GM12878 (cell line): ENCODE measurements around the gene DCLRE1C. TPM values are rescaled to one million over a fixed set of nuclear protein-coding genes. Genes with fewer than 3 reads are reported as not detected.
A peak's percentile ranks its signal among the peaks of the same experiment; 100 is the strongest.

Experiments used
- BMI1 ChIP-seq: fragments of 450-650 bp; IDR thresholded peaks from 2 replicates; pipeline ENCODE4 v1.6.1; 2016; ENCODE audit warnings: mild to moderate bottlenecking, moderate library complexity, borderline replicate concordance
- EGR1 ChIP-seq, 2 experiments: IDR thresholded peaks; 1 replicate in 1 of 2; 2 replicates in 1 of 2; pipeline ENCODE4 v1.6.1; 2011 to 2012; ENCODE audit warnings: low read depth in 2 of 2, low read length in 2 of 2, borderline replicate concordance in 1 of 2, mild to moderate bottlenecking in 1 of 2, moderate library complexity in 1 of 2
- FOXM1 ChIP-seq: IDR thresholded peaks from 2 replicates; pipeline ENCODE4 v1.6.1; 2012; ENCODE audit warnings: low read depth, mild to moderate bottlenecking, inconsistent platforms, low read length, moderate library complexity
- HDAC2 ChIP-seq: fragments of 200-600 bp; sonication (generic); IDR thresholded peaks from 2 replicates; pipeline ENCODE4 v1.6.1; 2017
- HDAC6 ChIP-seq: fragments of 200-600 bp; sonication (generic); IDR thresholded peaks from one replicate; pipeline ENCODE4 v1.8.0; 2017; ENCODE audit warnings: antibody characterized with exemption; ENCODE audit not compliant: unreplicated experiment
- HDGF ChIP-seq: fragments of 450-650 bp; IDR thresholded peaks from 2 replicates; pipeline ENCODE4 v1.6.1; 2016; ENCODE audit warnings: antibody characterized with exemption
- IRF3 ChIP-seq: fragments of 450-650 bp; IDR thresholded peaks from 2 replicates; pipeline ENCODE4 v1.6.1; 2014; ENCODE audit warnings: mild to moderate bottlenecking
- MEF2B ChIP-seq: fragments of 450-650 bp; IDR thresholded peaks from 2 replicates; pipeline ENCODE4 v1.6.1; 2018; ENCODE audit warnings: mild to moderate bottlenecking, moderate library complexity; ENCODE audit not compliant: partially characterized antibody, poor library complexity, severe bottlenecking
- NR2C1 ChIP-seq: fragments of 450-650 bp; IDR thresholded peaks from 2 replicates; pipeline ENCODE4 v1.6.1; 2017; ENCODE audit warnings: antibody characterized with exemption, mild to moderate bottlenecking, moderate library complexity
- NR2F1 ChIP-seq: fragments of 450-650 bp; conservative IDR thresholded peaks from 2 replicates; pipeline ENCODE4 v1.6.1; 2017; ENCODE audit warnings: mild to moderate bottlenecking
- PML ChIP-seq: IDR thresholded peaks from 2 replicates; pipeline ENCODE4 v1.6.1; 2012; ENCODE audit warnings: low read length, inconsistent platforms
- POU2F2 ChIP-seq: IDR thresholded peaks from 3 replicates; pipeline ENCODE4 v1.6.1; 2011; ENCODE audit warnings: low read depth, mild to moderate bottlenecking, low read length, borderline replicate concordance
- RAD51 ChIP-seq: fragments of 450-650 bp; IDR thresholded peaks from 2 replicates; pipeline ENCODE4 v1.6.1; 2016; ENCODE audit warnings: moderate library complexity, mild to moderate bottlenecking, inconsistent platforms
- RBBP5 ChIP-seq: fragments of 200-600 bp; sonication (generic); conservative IDR thresholded peaks from 2 replicates; pipeline ENCODE4 v1.6.1; 2016
- REST ChIP-seq: IDR thresholded peaks from 2 replicates; pipeline ENCODE4 v1.6.1; 2012; ENCODE audit warnings: mild to moderate bottlenecking, low read depth, low read length
- RFX5 ChIP-seq: IDR thresholded peaks from 2 replicates; pipeline ENCODE4 v1.6.1; 2011; ENCODE audit warnings: low read depth, low read length, improper control_type of control experiment
- SKIL ChIP-seq: fragments of 450-650 bp; IDR thresholded peaks from 2 replicates; pipeline ENCODE4 v1.6.1; 2017; ENCODE audit warnings: mild to moderate bottlenecking, low read depth, inconsistent platforms; ENCODE audit not compliant: poor library complexity, severe bottlenecking
- SMARCA5 ChIP-seq: fragments of 450-650 bp; IDR thresholded peaks from 2 replicates; pipeline ENCODE4 v1.6.1; 2017; ENCODE audit warnings: mild to moderate bottlenecking
- SP1 ChIP-seq: IDR thresholded peaks from one replicate; pipeline ENCODE4 v1.6.1; 2011; ENCODE audit warnings: low read depth, low read length
- TAF1 ChIP-seq: IDR thresholded peaks from 2 replicates; pipeline ENCODE4 v1.6.1; 2011; ENCODE audit warnings: mild to moderate bottlenecking, low read depth, low read length, borderline replicate concordance
- YBX1 ChIP-seq: fragments of 450-650 bp; IDR thresholded peaks from 2 replicates; pipeline ENCODE4 v1.6.1; 2016; ENCODE audit warnings: antibody characterized with exemption
- ZNF217 ChIP-seq: fragments of 450-650 bp; IDR thresholded peaks from 2 replicates; pipeline ENCODE4 v1.6.1; 2017; ENCODE audit warnings: antibody characterized with exemption, mild to moderate bottlenecking
- ZNF274 ChIP-seq: IDR thresholded peaks from one replicate; pipeline ENCODE4 v1.8.0; 2011; ENCODE audit not compliant: insufficient read length, insufficient read depth
- polyA plus RNA-seq, 11 experiments: library from polyadenylated mRNA; depleted of rRNA in 4 of 11; unstranded in 6 of 11; stranded (reverse) in 5 of 11; fragments of >200 nt; fragmentation: Nextera tagmentation in 4 of 11; fragmentation: Illumina TruSeq in 1 of 11; extraction: Ambion mirVana in 4 of 11; extraction: Trizol in 1 of 11; gene quantifications; 1 replicate in 1 of 11; 2 replicates in 10 of 11; pipeline versions ENCODE4 v1.2.1 to v1.2.3, GENCODE V29; 2011 to 2016; ENCODE audit warnings: inconsistent platforms in 2 of 11, missing spikeins in 2 of 11, low read depth in 1 of 11
- total RNA-seq, 4 experiments: library from RNA; depleted of rRNA in 3 of 4; stranded (reverse); fragments of >200 nt in 3 of 4; fragmentation: Illumina TruSeq in 1 of 4; extraction: Trizol in 1 of 4; gene quantifications; 2 replicates each; pipeline versions ENCODE4 v1.2.1 to v1.2.3, GENCODE V29; 2013 to 2021
- TF ChIP-seq, protein P1 (sequence below): fragments of 150-350 bp; IDR thresholded peaks from 2 replicates; pipeline ENCODE4 v1.6.1; 2014; ENCODE audit warnings: mild to moderate bottlenecking, low read depth, low read length

The DCLRE1C gene
- total and polyA plus RNA-seq, 10 of the 15 experiments (the other 5 are each of a cell fraction or from before 2014, with no cell fraction given), result 15.7 to 43.4 (median 26.0) TPM

DNA sequence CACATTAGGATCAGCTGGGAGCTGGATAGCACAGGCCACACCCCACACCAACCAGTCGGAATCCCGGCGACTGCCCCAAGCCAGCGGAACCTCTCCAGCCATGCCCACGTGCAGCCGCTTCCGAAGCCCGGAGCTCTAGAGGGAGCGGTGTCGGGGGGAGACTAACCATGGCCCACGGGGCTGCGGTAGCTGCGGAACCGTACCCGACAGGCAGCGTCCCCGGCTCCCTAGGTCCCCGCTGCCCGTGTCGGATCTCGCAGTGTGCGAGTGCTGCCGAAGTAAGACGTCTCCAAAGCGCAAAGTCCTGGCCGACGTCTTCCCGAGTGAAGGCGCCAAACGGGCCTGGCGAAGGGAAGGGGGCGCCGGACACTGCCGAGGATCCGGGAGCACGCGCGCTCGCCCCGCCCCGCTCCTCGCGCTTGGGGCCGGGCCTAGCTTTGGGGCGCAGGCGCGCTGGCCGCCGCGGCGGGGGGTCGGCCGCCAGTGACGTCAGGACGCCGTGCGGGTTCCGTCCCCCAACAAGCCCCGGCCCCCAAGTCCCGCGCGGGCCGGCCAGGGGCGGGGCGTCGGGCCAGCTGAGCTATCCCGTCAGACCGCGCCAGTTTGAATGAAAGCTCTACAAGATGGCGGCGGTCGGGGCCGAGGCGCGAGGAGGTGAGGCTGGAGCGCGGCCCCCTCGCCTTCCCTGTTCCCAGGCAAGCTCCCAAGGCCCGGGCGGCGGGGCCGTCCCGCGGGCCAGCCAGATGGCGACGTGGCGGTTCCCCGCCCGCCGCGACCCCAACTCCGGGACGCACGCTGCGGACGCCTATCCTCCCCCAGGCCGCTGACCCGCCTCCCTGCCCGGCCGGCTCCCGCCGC lies 75.4 kb downstream of the DCLRE1C start, which contains the start of gene SUV39H2 (continued):
- no peak for TF ChIP-seq IRF3
- TF ChIP-seq HDAC6, result no peak
- peak; percentile 30; the same call in 1 of the 2 replicates for TF ChIP-seq NR2C1
- no peak for TF ChIP-seq RFX5
- no peak for TF ChIP-seq HDAC2
- no peak for TF ChIP-seq ZNF217
- TF ChIP-seq EGR1 (IDR thresholded peaks at IDR 0.05; ENCODE audit: borderline replicate concordance in 1 of 2, low read depth in 2 of 2, low read length in 2 of 2), result peak in 1 of 2 experiments; percentile 20; a peak in 1 of 3 replicates
- no peak for TF ChIP-seq ZNF274
- 0 out of 2 replicates have a peak, but pooled peaks have one; percentile 55 for TF ChIP-seq PML
- TF ChIP-seq TAF1, result peak; percentile 88
- TF ChIP-seq RAD51, result no peak
- peak; percentile 36; the same call in 1 of the 2 replicates for TF ChIP-seq SMARCA5
- no peak for TF ChIP-seq FOXM1
- no peak for TF ChIP-seq MEF2B
- TF ChIP-seq YBX1, result no peak
- no peak for TF ChIP-seq BMI1
- TF ChIP-seq REST, result no peak
- TF ChIP-seq SKIL, result no peak
- 0 out of 2 replicates have a peak, but pooled peaks have one; percentile 41 for TF ChIP-seq NR2F1
- TF ChIP-seq SP1, result peak; percentile 70
- TF ChIP-seq RBBP5, result no peak
- TF ChIP-seq, protein P1, sequence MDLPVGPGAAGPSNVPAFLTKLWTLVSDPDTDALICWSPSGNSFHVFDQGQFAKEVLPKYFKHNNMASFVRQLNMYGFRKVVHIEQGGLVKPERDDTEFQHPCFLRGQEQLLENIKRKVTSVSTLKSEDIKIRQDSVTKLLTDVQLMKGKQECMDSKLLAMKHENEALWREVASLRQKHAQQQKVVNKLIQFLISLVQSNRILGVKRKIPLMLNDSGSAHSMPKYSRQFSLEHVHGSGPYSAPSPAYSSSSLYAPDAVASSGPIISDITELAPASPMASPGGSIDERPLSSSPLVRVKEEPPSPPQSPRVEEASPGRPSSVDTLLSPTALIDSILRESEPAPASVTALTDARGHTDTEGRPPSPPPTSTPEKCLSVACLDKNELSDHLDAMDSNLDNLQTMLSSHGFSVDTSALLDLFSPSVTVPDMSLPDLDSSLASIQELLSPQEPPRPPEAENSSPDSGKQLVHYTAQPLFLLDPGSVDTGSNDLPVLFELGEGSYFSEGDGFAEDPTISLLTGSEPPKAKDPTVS, result no peak
- no peak; the same call in 1 of the 2 replicates for TF ChIP-seq HDGF
- TF ChIP-seq POU2F2, result 0 out of 3 replicates have a peak, but pooled peaks have one; percentile 6
